Measurements from ENCODE around the gene PRICKLE2.

DNA sequence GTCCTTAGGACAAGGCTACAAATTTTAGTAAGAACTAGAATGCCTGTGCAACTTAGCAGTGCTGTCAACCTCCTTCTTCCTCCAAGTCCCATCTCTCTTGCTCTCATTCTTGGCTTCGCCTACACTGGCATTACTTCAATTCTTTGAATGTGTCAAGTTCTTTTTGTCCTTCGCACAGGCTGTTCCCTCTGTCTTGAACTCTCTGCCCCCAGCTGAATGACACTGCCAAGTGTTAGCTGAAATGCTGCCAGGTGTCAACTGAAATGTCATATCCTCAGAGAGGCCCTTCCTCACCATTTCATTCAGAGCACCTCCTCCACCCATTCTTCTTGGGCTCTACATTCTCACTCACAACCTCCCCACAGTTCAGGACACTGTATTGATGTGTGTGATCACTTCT, 153.1 kb downstream of the PRICKLE2 start:
- TF ChIP-seq, protein P1, sequence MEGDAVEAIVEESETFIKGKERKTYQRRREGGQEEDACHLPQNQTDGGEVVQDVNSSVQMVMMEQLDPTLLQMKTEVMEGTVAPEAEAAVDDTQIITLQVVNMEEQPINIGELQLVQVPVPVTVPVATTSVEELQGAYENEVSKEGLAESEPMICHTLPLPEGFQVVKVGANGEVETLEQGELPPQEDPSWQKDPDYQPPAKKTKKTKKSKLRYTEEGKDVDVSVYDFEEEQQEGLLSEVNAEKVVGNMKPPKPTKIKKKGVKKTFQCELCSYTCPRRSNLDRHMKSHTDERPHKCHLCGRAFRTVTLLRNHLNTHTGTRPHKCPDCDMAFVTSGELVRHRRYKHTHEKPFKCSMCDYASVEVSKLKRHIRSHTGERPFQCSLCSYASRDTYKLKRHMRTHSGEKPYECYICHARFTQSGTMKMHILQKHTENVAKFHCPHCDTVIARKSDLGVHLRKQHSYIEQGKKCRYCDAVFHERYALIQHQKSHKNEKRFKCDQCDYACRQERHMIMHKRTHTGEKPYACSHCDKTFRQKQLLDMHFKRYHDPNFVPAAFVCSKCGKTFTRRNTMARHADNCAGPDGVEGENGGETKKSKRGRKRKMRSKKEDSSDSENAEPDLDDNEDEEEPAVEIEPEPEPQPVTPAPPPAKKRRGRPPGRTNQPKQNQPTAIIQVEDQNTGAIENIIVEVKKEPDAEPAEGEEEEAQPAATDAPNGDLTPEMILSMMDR (IDR thresholded peaks at IDR 0.05; ENCODE audit: insufficient read depth, low read depth, low read length): no peak
- TF ChIP-seq EZH2 (IDR thresholded peaks at IDR 0.05; ENCODE audit: insufficient read depth, low read length): no peak
